GM10847 (cell line): Measurements from ENCODE around the gene PRSS22.

ENCODE experiments used
- POLR2A ChIP-seq: IDR thresholded peaks from 2 replicates; pipeline ENCODE4 v1.6.1; 2011; ENCODE audit not compliant: insufficient read length; ENCODE audit errors: extremely low read depth

The PRSS22 gene

GRCh38 chr16:2857451-2858244 lies at the start of gene PRSS22:
TSS of gene PRSS22 (minus strand) at chr16:2858170. CDS start at chr16:2858104, 66 bp downstream.
- no peak for TF ChIP-seq POLR2A

- no peak for TF ChIP-seq POLR2A
Measured at GRCh38 chr16:2905988-2906387, 48.0 kb upstream of the PRSS22 start.

GRCh38 chr16:2905241-2905987 lies 47.4 kb upstream of the PRSS22 start:
- TF ChIP-seq POLR2A, result peak; percentile 94

GRCh38 chr16:2904922-2905240 lies 46.9 kb upstream of the PRSS22 start:
- TF ChIP-seq POLR2A, result no peak

GRCh38 chr16:2904100-2904921 lies 46.3 kb upstream of the PRSS22 start:
- TF ChIP-seq POLR2A, result peak; percentile 36

- no peak for TF ChIP-seq POLR2A
Measured at GRCh38 chr16:2902337-2903130, 44.6 kb upstream of the PRSS22 start.

- no peak for TF ChIP-seq POLR2A
Measured at GRCh38 chr16:2900526-2901075, 42.6 kb upstream of the PRSS22 start.

GRCh38 chr16:2899564-2900072 lies 41.6 kb upstream of the PRSS22 start:
- no peak for TF ChIP-seq POLR2A

- no peak for TF ChIP-seq POLR2A
Measured at GRCh38 chr16:2898831-2899563, 41.0 kb upstream of the PRSS22 start.

GRCh38 chr16:2897110-2897509 lies 39.1 kb upstream of the PRSS22 start:
- no peak for TF ChIP-seq POLR2A

- no peak for TF ChIP-seq POLR2A
Measured at GRCh38 chr16:2896480-2897010, 38.6 kb upstream of the PRSS22 start.

GRCh38 chr16:2895813-2896212 lies 37.8 kb upstream of the PRSS22 start:
- no peak for TF ChIP-seq POLR2A

- TF ChIP-seq POLR2A, result no peak
Measured at GRCh38 chr16:2894231-2894630, 36.3 kb upstream of the PRSS22 start.
